Heart left ventricle (tissue), 16 donors: ENCODE results near the gene MYBBP1A. TPM values are rescaled to one million over a fixed set of nuclear protein-coding genes. Genes with fewer than 3 reads are reported as not detected.
A peak's percentile ranks its signal among the peaks of the same experiment; 100 is the strongest.

Experiments
- ATAC-seq, 4 donors: fragments of 200-7000 bp; cut with Tn5 transposase; one replicate each; pipeline ENCODE4 v1.9.1; 2020 to 2022; ENCODE audit warnings: moderate library complexity in 4 of 4, mild to moderate bottlenecking in 3 of 4, moderate number of reproducible peaks in 1 of 4
- DNase-seq, 5 donors: peaks; one replicate each; pipeline ENCODE4 v3.0.0-alpha.2; 2020
- H3K27ac ChIP-seq, 12 donors: fragments of 200-600 bp; sonication (generic) in 4 of 12; one replicate each; pipeline versions ENCODE4 v1.5.0 to v1.8.0; 2016 to 2022; ENCODE audit warnings: mild to moderate bottlenecking in 2 of 12
- H3K27me3 ChIP-seq, 9 donors: fragments of 200-600 bp; sonication (generic) in 2 of 9; one replicate each; pipeline versions ENCODE4 v1.5.1 to v1.8.0; 2016 to 2022; ENCODE audit warnings: mild to moderate bottlenecking in 3 of 9
- H3K36me3 ChIP-seq, 9 donors: fragments of 200-600 bp; sonication (generic) in 2 of 9; one replicate each; pipeline versions ENCODE4 v1.5.0 to v1.8.0; 2018 to 2022; ENCODE audit warnings: mild to moderate bottlenecking in 2 of 9
- H3K4me1 ChIP-seq, 12 donors: fragments of 200-600 bp; sonication (generic) in 4 of 12; one replicate each; pipeline versions ENCODE4 v1.5.0 to v1.8.0; 2016 to 2022; ENCODE audit warnings: mild to moderate bottlenecking in 3 of 12
- H3K4me3 ChIP-seq, 12 donors: fragments of 200-600 bp; sonication (generic) in 4 of 12; one replicate each; pipeline versions ENCODE4 v1.5.0 to v1.8.0; 2017 to 2022; ENCODE audit warnings: mild to moderate bottlenecking in 9 of 12, moderate library complexity in 4 of 12
- H3K9me3 ChIP-seq, 12 donors: fragments of 200-600 bp; sonication (generic) in 4 of 12; one replicate each; pipeline versions ENCODE4 v1.5.0 to v1.8.0; 2016 to 2022; ENCODE audit warnings: mild to moderate bottlenecking in 1 of 12
- POLR2A ChIP-seq, 2 donors: fragments of 450-650 bp; IDR thresholded peaks; one replicate each; pipeline ENCODE4 v1.6.1; 2017; ENCODE audit warnings: antibody characterized with exemption in 2 of 2, mild to moderate bottlenecking in 2 of 2, moderate library complexity in 2 of 2
- WGBS, 4 donors: extraction: QIAGEN DNeasy Blood & Tissue Kit in 2 of 4; methylation state at CpG; one replicate each; pipeline versions ENCODE4 v1.1.5 to v1.1.7; 2013 to 2018; 5-methylcytosine and 5-hydroxymethylcytosine counted together
- intact Hi-C, 10 donors: fragments of 100-400 bp; cut with DNase I; formaldehyde crosslinking; loops; one replicate each; pipeline versions ENCODE4 v1.11.1 to v1.14.2; 2022
- polyA plus RNA-seq, 2 donors: library from polyadenylated mRNA; stranded (reverse); fragments of 200-250 nt; gene quantifications; one replicate each; pipeline ENCODE4 v1.2.3, GENCODE V29; 2013
- total RNA-seq, 9 donors: library from RNA; depleted of rRNA in 2 of 9; stranded (reverse); fragments of >200 nt in 2 of 9; fragmentation: NEBNext Ultra II Directional in 3 of 9; extraction: Animal tissue kit (Norgen Biotek cat#: 25700) in 3 of 9; gene quantifications; one replicate each; pipeline versions ENCODE4 v1.1.0 to v1.2.4, GENCODE V29; 2016 to 2023
- TF ChIP-seq, protein P1 (sequence below), 12 donors: fragments of 200-600 bp; sonication (generic) in 4 of 12; IDR thresholded peaks; one replicate each; pipeline versions ENCODE4 v1.5.0 to v1.8.0; 2018 to 2022; ENCODE audit warnings: antibody characterized with exemption in 12 of 12, mild to moderate bottlenecking in 5 of 12
- donor health status: ischemic (EF 13 %, LVEDD 7.1; RV severe dilation, severe dysfunction).
- donor health status: healthy with polysubstance abuse.
- donor health status: DM: no; HTN: yes; CAD: no.
- donor health status: DM: no; HTN: no; CAD: no.
- donor health status: ischemic (EF 25% LVEDD 6.9; RV normal size, moderate dysfunction).
- donor health status: ischemic (EF 25% LVEDD 5.7; RV mildly dilated, moderate dysfunction).
- donor health status: healthy.
- donor health status: DM: yes; HTN: yes; CAD: no.
- donor health status: ischemic (EF 35%, LVEDD 5.7; RV mildly dilated, moderate dysfunction).
- donor health status: nonischemic (EF 11% LVEDD 7.7; RV severe dilation, severe dysfunction).
- donor health status: DM: yes; HTN: yes; CAD: no.
- donor health status: PGD.
- donor health status: ischemic (EF 29% LVEDD 5.4; RV normal size, mild dysfunction).
- donor health status: nonischemic (EF 23%, LVEDD 6.1; RV moderate dilation, normal function).

MYBBP1A gene
- total and polyA plus RNA-seq, 11 donors, result 15.5 to 34.8 (median 24.4) TPM

- intact Hi-C loops, result loop anchor here in 4 of 10 donors (5.0 to 10.0 kb wide), 2 partner anchors 120 to 122 kb away; no protein-coding TSS in a partner anchor
- no peak for TF ChIP-seq POLR2A (IDR thresholded peaks at IDR 0.05)
- TF ChIP-seq, protein P1, sequence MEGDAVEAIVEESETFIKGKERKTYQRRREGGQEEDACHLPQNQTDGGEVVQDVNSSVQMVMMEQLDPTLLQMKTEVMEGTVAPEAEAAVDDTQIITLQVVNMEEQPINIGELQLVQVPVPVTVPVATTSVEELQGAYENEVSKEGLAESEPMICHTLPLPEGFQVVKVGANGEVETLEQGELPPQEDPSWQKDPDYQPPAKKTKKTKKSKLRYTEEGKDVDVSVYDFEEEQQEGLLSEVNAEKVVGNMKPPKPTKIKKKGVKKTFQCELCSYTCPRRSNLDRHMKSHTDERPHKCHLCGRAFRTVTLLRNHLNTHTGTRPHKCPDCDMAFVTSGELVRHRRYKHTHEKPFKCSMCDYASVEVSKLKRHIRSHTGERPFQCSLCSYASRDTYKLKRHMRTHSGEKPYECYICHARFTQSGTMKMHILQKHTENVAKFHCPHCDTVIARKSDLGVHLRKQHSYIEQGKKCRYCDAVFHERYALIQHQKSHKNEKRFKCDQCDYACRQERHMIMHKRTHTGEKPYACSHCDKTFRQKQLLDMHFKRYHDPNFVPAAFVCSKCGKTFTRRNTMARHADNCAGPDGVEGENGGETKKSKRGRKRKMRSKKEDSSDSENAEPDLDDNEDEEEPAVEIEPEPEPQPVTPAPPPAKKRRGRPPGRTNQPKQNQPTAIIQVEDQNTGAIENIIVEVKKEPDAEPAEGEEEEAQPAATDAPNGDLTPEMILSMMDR (IDR thresholded peaks at IDR 0.05), result no peak
- ATAC-seq (no peak), DNase-seq (peak in 2 of 5 donors; percentile 23 to 28)
- Histone ChIP-seq H3K27ac (no peak overlapping the region), H3K4me1 (peaks cover 0 to 28% (median 13%) of the 10 kb centered on the region in 12 donors), H3K36me3 (peaks cover 0 to 91% (median 78%) of the 10 kb centered on the region in 9 donors), H3K27me3 (no peaks in the 10 kb centered on the region), H3K4me3 (no peak overlapping the region), H3K9me3 (no peaks in the 10 kb centered on the region)
- 88 to 95% (median 92%) methylated on average over 19 to 37 of the region's 37 CpGs for WGBS, 4 donors
Measured at GRCh38 chr17:4544135-4544950, 10.8 kb downstream of the MYBBP1A start.

- intact Hi-C loops, result loop anchor here in 4 of 10 donors (5.0 to 10.0 kb wide), 2 partner anchors 119 to 121 kb away; no protein-coding TSS in a partner anchor
- no peak for TF ChIP-seq POLR2A (IDR thresholded peaks at IDR 0.05)
- TF ChIP-seq, protein P1 (IDR thresholded peaks at IDR 0.05), result no peak
- no peaks in the 10 kb centered on the region for H3K9me3 ChIP-seq
- no peaks in the 10 kb centered on the region for H3K27me3 ChIP-seq
- peak in 1 of 5 donors; percentile 18 for DNase-seq
- 69 to 85% (median 82%) methylated on average over 18 to 19 of the region's 19 CpGs for WGBS, 4 donors
- H3K27ac ChIP-seq, result no peak overlapping the region
- peaks cover 0 to 34% (median 16%) of the 10 kb centered on the region in 12 donors for H3K4me1 ChIP-seq
- H3K36me3 ChIP-seq, result peaks cover 0 to 91% (median 78%) of the 10 kb centered on the region in 9 donors
- no peak overlapping the region for H3K4me3 ChIP-seq
- ATAC-seq, result no peak
Measured at GRCh38 chr17:4543557-4544026, 11.6 kb downstream of the MYBBP1A start.

GRCh38 chr17:4542726-4543191, 12.4 kb downstream of the MYBBP1A start:
- DNase-seq, result peak in 1 of 5 donors; percentile 27
- H3K4me1 ChIP-seq, result peaks cover under 1 to 42% (median 24%) of the 10 kb centered on the region in 12 donors
- H3K9me3 ChIP-seq, result no peaks in the 10 kb centered on the region
- TF ChIP-seq, protein P1 (IDR thresholded peaks at IDR 0.05), result no peak
- no peak for TF ChIP-seq POLR2A (IDR thresholded peaks at IDR 0.05)
- H3K4me3 ChIP-seq, result no peak overlapping the region
- ATAC-seq, result no peak
- intact Hi-C loops, result loop anchor here in 4 of 10 donors (5.0 to 10.0 kb wide), 2 partner anchors 118 to 120 kb away; no protein-coding TSS in a partner anchor
- WGBS, 4 donors, result 94 to 97% (median 96%) methylated on average over 19 of the region's 19 CpGs
- H3K36me3 ChIP-seq, result peaks cover 0 to 90% (median 70%) of the 10 kb centered on the region in 9 donors
- no peaks in the 10 kb centered on the region for H3K27me3 ChIP-seq
- no peak overlapping the region for H3K27ac ChIP-seq
